OCI-LY3 (cell line): ENCODE results near the gene C12orf43.

Experiments used
- H2AFZ ChIP-seq: fragments of 200-600, 300-600 bp; shearing (Covaris generic); 2 replicates; pipeline ENCODE4 v1.6.0; 2014; ENCODE audit warnings: antibody characterized with exemption, low read depth, low read length
- H3K27ac ChIP-seq: fragments of 200-600, 300-600 bp; sonication (generic); 2 replicates; pipeline ENCODE4 v1.5.1; 2014; ENCODE audit warnings: mild to moderate bottlenecking, low read length, moderate library complexity, mixed read lengths
- H3K27me3 ChIP-seq: fragments of 200-600, 300-600 bp; sonication (generic); 2 replicates; pipeline ENCODE4 v1.6.1; 2014; ENCODE audit warnings: low read depth, low read length, mixed read lengths
- H3K36me3 ChIP-seq: fragments of 200-600, 300-600 bp; sonication (generic); replicated peaks from 2 replicates; pipeline ENCODE3; 2014; ENCODE audit warnings: low read depth, low read length, mixed read lengths
- H3K4me1 ChIP-seq: fragments of 300-600, 200-600 bp; sonication (generic); 2 replicates; pipeline ENCODE4 v1.6.1; 2014; ENCODE audit warnings: low read length, mixed read lengths
- H3K4me2 ChIP-seq: fragments of 200-600, 300-600 bp; sonication (generic); 2 replicates; pipeline ENCODE4 v1.6.1; 2014; ENCODE audit warnings: low read length, mixed read lengths
- H3K4me3 ChIP-seq: fragments of 300-600, 200-600 bp; sonication (generic); 2 replicates; pipeline ENCODE4 v1.5.1; 2014; ENCODE audit warnings: antibody characterized with exemption, mild to moderate bottlenecking, low read length, moderate library complexity
- H3K79me2 ChIP-seq: fragments of 300-600, 200-600 bp; shearing (Covaris generic); 2 replicates; pipeline ENCODE4 v1.6.1; 2014; ENCODE audit warnings: mild to moderate bottlenecking, low read length, mixed read lengths
- H3K9ac ChIP-seq: fragments of 300-600, 200-600 bp; shearing (Covaris generic); 2 replicates; pipeline ENCODE4 v1.6.0; 2014; ENCODE audit warnings: mild to moderate bottlenecking, low read length, moderate library complexity
- H3K9me3 ChIP-seq: fragments of 200-600, 300-600 bp; shearing (Covaris generic); 2 replicates; pipeline ENCODE4 v1.6.1; 2014; ENCODE audit warnings: low read length, mixed read lengths; ENCODE audit not compliant: insufficient read depth
- H4K20me1 ChIP-seq: fragments of 200-600, 300-600 bp; sonication (generic); 2 replicates; pipeline ENCODE4 v1.6.1; 2016; ENCODE audit warnings: low read length, mixed read lengths; ENCODE audit not compliant: insufficient read depth
- EZH2phosphoT487 ChIP-seq: fragments of 200-600 bp; shearing (Covaris generic); IDR thresholded peaks from 2 replicates; pipeline ENCODE4 v1.6.1; 2018; ENCODE audit warnings: antibody characterized with exemption, mixed run types, low read depth
- TF ChIP-seq, protein P1 (sequence below): fragments of 200-600, 300-600 bp; sonication (generic); IDR thresholded peaks from 2 replicates; pipeline ENCODE4 v1.5.1; 2014; ENCODE audit warnings: antibody characterized with exemption, low read length, low read depth

The C12orf43 gene

GRCh38 chr12:121008347-121009098, 7.8 kb downstream of the C12orf43 start:
- H3K79me2 ChIP-seq: no peaks in the 10 kb centered on the region
- no peaks in the 10 kb centered on the region for H3K9me3 ChIP-seq
- H3K4me2 ChIP-seq: no peak overlapping the region
- H3K36me3 ChIP-seq: peaks cover 34% of the 10 kb centered on the region
- no peak for TF ChIP-seq EZH2phosphoT487
- TF ChIP-seq, protein P1, sequence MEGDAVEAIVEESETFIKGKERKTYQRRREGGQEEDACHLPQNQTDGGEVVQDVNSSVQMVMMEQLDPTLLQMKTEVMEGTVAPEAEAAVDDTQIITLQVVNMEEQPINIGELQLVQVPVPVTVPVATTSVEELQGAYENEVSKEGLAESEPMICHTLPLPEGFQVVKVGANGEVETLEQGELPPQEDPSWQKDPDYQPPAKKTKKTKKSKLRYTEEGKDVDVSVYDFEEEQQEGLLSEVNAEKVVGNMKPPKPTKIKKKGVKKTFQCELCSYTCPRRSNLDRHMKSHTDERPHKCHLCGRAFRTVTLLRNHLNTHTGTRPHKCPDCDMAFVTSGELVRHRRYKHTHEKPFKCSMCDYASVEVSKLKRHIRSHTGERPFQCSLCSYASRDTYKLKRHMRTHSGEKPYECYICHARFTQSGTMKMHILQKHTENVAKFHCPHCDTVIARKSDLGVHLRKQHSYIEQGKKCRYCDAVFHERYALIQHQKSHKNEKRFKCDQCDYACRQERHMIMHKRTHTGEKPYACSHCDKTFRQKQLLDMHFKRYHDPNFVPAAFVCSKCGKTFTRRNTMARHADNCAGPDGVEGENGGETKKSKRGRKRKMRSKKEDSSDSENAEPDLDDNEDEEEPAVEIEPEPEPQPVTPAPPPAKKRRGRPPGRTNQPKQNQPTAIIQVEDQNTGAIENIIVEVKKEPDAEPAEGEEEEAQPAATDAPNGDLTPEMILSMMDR: no peak
- H3K27ac ChIP-seq: no peak overlapping the region
- H3K27me3 ChIP-seq: no peaks in the 10 kb centered on the region
- H2AFZ ChIP-seq: no peak overlapping the region
- no peaks in the 10 kb centered on the region for H4K20me1 ChIP-seq
- no peaks in the 10 kb centered on the region for H3K4me1 ChIP-seq
- no peak overlapping the region for H3K9ac ChIP-seq
- no peak overlapping the region for H3K4me3 ChIP-seq

- Histone ChIP-seq H3K9me3 (no peaks in the 10 kb centered on the region), H3K9ac (no peak overlapping the region), H3K36me3 (peaks cover 24% of the 10 kb centered on the region), H3K27me3 (no peaks in the 10 kb centered on the region), H3K27ac (no peak overlapping the region), H3K4me3 (no peak overlapping the region), H4K20me1 (no peaks in the 10 kb centered on the region), H3K79me2 (no peaks in the 10 kb centered on the region), H3K4me1 (no peaks in the 10 kb centered on the region), H2AFZ (no peak overlapping the region), H3K4me2 (no peak overlapping the region)
- TF ChIP-seq EZH2phosphoT487: no peak
- TF ChIP-seq, protein P1: peak; percentile 66
These were observed 10.9 kb downstream of the C12orf43 start for GRCh38 chr12:121005346-121005815.

- Histone ChIP-seq H3K4me3 (no peak overlapping the region), H3K36me3 (peaks cover 20% of the 10 kb centered on the region), H2AFZ (no peak overlapping the region), H3K79me2 (no peaks in the 10 kb centered on the region), H3K9ac (no peak overlapping the region), H3K4me2 (no peak overlapping the region), H3K9me3 (no peaks in the 10 kb centered on the region), H3K4me1 (no peaks in the 10 kb centered on the region), H3K27me3 (no peaks in the 10 kb centered on the region), H4K20me1 (no peaks in the 10 kb centered on the region), H3K27ac (no peak overlapping the region)
- TF ChIP-seq, protein P1: no peak
- TF ChIP-seq EZH2phosphoT487: no peak
These were observed 12.0 kb downstream of the C12orf43 start for GRCh38 chr12:121004253-121004815.

- Histone ChIP-seq H3K4me3 (no peak overlapping the region), H2AFZ (no peak overlapping the region), H3K4me2 (no peak overlapping the region), H3K27ac (no peak overlapping the region), H3K27me3 (no peaks in the 10 kb centered on the region), H3K9ac (no peak overlapping the region), H3K4me1 (peaks cover 2% of the 10 kb centered on the region; the same call in 1 of the 2 replicates), H3K36me3 (peaks cover 18% of the 10 kb centered on the region), H4K20me1 (no peaks in the 10 kb centered on the region), H3K9me3 (no peaks in the 10 kb centered on the region), H3K79me2 (no peaks in the 10 kb centered on the region)
- TF ChIP-seq, protein P1: peak; percentile 18; the same call in 1 of the 2 replicates
- TF ChIP-seq EZH2phosphoT487: no peak
These were observed 12.6 kb downstream of the C12orf43 start for GRCh38 chr12:121003650-121004049.
